ENCODE results near the gene CALM1. TPM values are rescaled to one million over a fixed set of nuclear protein-coding genes. Genes with fewer than 3 reads are reported as not detected.

Gene CALM1
- total RNA-seq, 1 experiment from 2014 or later = 373 TPM

- Mint-ChIP-seq H3K4me1 (peaks cover 28% of the 10 kb centered on the region), H3K27ac (peak overlapping the region; percentile 89), H3K27me3 (ENCODE audit: low read depth) (no peaks in the 10 kb centered on the region), H3K4me3 (no peak overlapping the region), H3K36me3 (peaks cover 64% of the 10 kb centered on the region), H3K9me3 (no peaks in the 10 kb centered on the region)
- DNase-seq (ENCODE audit: low spot score) (no peak), ATAC-seq (no peak)
- POLR2A ChIA-PET = interaction anchor here (0.6 to 1.0 kb wide), 2 partner anchors 23 to 53 kb away, joined by 3 to 6 read pairs; no protein-coding TSS in a partner anchor
- no peak for TF ChIP-seq MYBL2 (CRISPR knock-in tag; IDR thresholded peaks at IDR 0.05)
- no peak for TF ChIP-seq MLX (CRISPR knock-in tag; IDR thresholded peaks at IDR 0.05)
- TF ChIP-seq, protein P1, sequence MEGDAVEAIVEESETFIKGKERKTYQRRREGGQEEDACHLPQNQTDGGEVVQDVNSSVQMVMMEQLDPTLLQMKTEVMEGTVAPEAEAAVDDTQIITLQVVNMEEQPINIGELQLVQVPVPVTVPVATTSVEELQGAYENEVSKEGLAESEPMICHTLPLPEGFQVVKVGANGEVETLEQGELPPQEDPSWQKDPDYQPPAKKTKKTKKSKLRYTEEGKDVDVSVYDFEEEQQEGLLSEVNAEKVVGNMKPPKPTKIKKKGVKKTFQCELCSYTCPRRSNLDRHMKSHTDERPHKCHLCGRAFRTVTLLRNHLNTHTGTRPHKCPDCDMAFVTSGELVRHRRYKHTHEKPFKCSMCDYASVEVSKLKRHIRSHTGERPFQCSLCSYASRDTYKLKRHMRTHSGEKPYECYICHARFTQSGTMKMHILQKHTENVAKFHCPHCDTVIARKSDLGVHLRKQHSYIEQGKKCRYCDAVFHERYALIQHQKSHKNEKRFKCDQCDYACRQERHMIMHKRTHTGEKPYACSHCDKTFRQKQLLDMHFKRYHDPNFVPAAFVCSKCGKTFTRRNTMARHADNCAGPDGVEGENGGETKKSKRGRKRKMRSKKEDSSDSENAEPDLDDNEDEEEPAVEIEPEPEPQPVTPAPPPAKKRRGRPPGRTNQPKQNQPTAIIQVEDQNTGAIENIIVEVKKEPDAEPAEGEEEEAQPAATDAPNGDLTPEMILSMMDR (IDR thresholded peaks at IDR 0.05) = no peak
- no peak for TF ChIP-seq RORB (CRISPR knock-in tag; IDR thresholded peaks at IDR 0.05)
- no peak for TF ChIP-seq ERG (CRISPR knock-in tag; IDR thresholded peaks at IDR 0.05)
- TF ChIP-seq ZBTB43 (CRISPR knock-in tag; IDR thresholded peaks at IDR 0.05) = no peak
- no peak for TF ChIP-seq ATF1 (CRISPR knock-in tag; IDR thresholded peaks at IDR 0.05)
- CTCF ChIA-PET = interaction anchor here (1.7 kb wide), 1 partner anchor 296 kb away, joined by 28 read pairs; no protein-coding TSS in a partner anchor
These were observed 4.2 kb downstream of the CALM1 start for GRCh38 chr14:90400904-90401561.

DNA sequence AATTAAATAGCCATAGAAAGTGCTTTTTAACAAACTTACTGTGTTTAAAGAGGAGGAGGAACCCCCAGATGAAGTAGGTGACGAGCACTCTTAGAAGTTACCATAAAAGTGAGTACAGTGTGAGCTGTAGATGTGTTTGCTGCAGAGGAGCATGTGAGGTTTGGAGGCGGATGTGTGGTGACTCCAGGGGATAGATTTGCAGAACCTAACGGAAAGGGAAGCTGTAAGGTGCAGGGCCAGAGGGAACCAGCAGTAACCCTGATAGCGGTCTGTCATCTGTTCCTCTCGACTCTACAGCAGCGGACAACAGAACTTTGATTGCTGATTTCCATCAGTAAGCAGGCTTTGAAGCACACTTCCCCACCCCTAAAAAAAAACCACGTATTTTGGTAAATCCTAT lies 5.2 kb downstream of the CALM1 start:
- no peak for TF ChIP-seq MLX (CRISPR knock-in tag; IDR thresholded peaks at IDR 0.05)
- TF ChIP-seq, protein P2, sequence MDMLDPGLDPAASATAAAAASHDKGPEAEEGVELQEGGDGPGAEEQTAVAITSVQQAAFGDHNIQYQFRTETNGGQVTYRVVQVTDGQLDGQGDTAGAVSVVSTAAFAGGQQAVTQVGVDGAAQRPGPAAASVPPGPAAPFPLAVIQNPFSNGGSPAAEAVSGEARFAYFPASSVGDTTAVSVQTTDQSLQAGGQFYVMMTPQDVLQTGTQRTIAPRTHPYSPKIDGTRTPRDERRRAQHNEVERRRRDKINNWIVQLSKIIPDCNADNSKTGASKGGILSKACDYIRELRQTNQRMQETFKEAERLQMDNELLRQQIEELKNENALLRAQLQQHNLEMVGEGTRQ (CRISPR knock-in tag; IDR thresholded peaks at IDR 0.05) = no peak
- no peak for TF ChIP-seq RELA (CRISPR knock-in tag; IDR thresholded peaks at IDR 0.05; ENCODE audit: borderline replicate concordance)
- no peak for TF ChIP-seq ZNF138 (CRISPR knock-in tag; conservative IDR thresholded peaks at IDR 0.05)
- TF ChIP-seq, protein P3, sequence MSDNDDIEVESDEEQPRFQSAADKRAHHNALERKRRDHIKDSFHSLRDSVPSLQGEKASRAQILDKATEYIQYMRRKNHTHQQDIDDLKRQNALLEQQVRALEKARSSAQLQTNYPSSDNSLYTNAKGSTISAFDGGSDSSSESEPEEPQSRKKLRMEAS (CRISPR knock-in tag; IDR thresholded peaks at IDR 0.05) = no peak
- TF ChIP-seq, protein P1 (IDR thresholded peaks at IDR 0.05) = no peak
- TF ChIP-seq ZNF263 (CRISPR knock-in tag; IDR thresholded peaks at IDR 0.05; ENCODE audit: low read depth) = no peak
- no peak for TF ChIP-seq FOXK1 (CRISPR knock-in tag; IDR thresholded peaks at IDR 0.05)
- no peak for TF ChIP-seq ATF3 (CRISPR knock-in tag; conservative IDR thresholded peaks at IDR 0.05)
- no peak for TF ChIP-seq ZNF121 (CRISPR knock-in tag; IDR thresholded peaks at IDR 0.05)
- no peak for TF ChIP-seq MYBL2 (CRISPR knock-in tag; IDR thresholded peaks at IDR 0.05)
- TF ChIP-seq SP1 (CRISPR knock-in tag; conservative IDR thresholded peaks at IDR 0.05) = no peak
- TF ChIP-seq, protein P4, sequence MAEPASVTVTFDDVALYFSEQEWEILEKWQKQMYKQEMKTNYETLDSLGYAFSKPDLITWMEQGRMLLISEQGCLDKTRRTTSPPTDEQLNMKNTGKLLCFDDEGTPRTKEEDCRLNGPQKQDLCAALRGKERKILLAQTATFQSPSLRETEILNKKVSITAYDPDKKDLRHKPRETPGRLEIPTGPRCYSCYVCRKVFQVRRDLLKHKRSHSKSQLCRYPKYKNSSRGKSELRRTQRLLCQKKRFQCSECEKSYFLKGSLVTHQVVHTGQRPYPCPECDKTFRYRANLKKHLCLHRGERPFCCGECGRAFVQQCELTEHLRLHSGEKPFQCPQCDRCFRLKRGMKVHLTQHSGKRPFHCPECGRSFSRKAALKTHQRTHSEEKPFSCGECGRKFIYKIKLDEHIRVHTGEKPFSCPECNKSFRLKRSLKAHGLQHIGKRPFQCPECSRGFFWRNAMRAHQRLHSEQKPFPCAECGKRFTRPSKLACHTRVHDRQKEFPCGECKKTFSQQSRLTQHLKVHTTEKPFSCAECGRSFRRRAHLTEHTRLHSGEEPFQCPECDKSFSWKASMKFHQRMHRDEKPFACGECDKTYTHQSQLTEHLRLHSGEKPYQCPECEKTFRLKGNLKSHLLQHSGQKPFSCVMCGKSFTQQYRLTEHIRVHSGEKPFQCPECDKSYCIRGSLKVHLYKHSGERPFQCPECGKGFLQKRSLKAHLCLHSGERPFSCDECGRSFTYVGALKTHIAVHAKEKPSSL (CRISPR knock-in tag; conservative IDR thresholded peaks at IDR 0.05) = no peak
- TF ChIP-seq ATF1 (CRISPR knock-in tag; IDR thresholded peaks at IDR 0.05) = no peak
- TF ChIP-seq EMX1 (CRISPR knock-in tag; IDR thresholded peaks at IDR 0.05) = no peak
- POLR2A ChIA-PET = interaction anchor here (1.0 kb wide), 1 partner anchor 52 kb away, joined by 3 read pairs; no protein-coding TSS in a partner anchor

More for the DNA sequence above, 5.2 kb downstream of the CALM1 start:
- ATAC-seq = no peak
- no peak for DNase-seq (ENCODE audit: low spot score)
- Mint-ChIP-seq H3K27me3 (ENCODE audit: low read depth) (no peaks in the 10 kb centered on the region), H3K4me1 (peaks cover 34% of the 10 kb centered on the region), H3K9me3 (no peaks in the 10 kb centered on the region), H3K27ac (no peak overlapping the region), H3K4me3 (no peak overlapping the region), H3K36me3 (peaks cover 64% of the 10 kb centered on the region)
- CTCF ChIA-PET = no interaction called here
